H1 (cell line): ENCODE measurements around the gene FRMD4A. TPM values are rescaled to one million over a fixed set of nuclear protein-coding genes. Genes with fewer than 3 reads are reported as not detected.

Experiments used
- CTCF ChIA-PET: fragments of 300-600 bp; sonication (Branson Sonifier 250); formaldehyde crosslinking; loops from one replicate; lab custom pipeline; 2021; ENCODE audit not compliant: partially characterized antibody; lab: Charles Lee
- POLR2A ChIA-PET: fragments of 300-600 bp; sonication (Branson Sonifier 250); formaldehyde crosslinking; loops from one replicate; lab custom pipeline; 2021; ENCODE audit warnings: inconsistent platforms; ENCODE audit not compliant: partially characterized antibody; lab: Charles Lee
- DNase-seq, 2 experiments: peaks; one replicate each; pipeline versions ENCODE4 v3.0.0 to v3.0.0-alpha.2; 2010 to 2022; ENCODE audit warnings: low spot score in 2 of 2, low read depth in 1 of 2, mixed read lengths in 1 of 2
- FAIRE-seq: peaks from 2 replicates; lab custom pipeline; 2011; peaks lifted over from hg19 to GRCh38; lab: Jason Lieb, UNC
- H2AFZ ChIP-seq: 2 replicates; pipeline ENCODE4 v1.8.1; 2012; ENCODE audit warnings: low read length, inconsistent platforms
- H2AK5ac ChIP-seq: 2 replicates; pipeline ENCODE4 v1.6.1; 2013; ENCODE audit warnings: low read depth, low read length
- H2BK120ac ChIP-seq: replicated peaks from 2 replicates; pipeline ENCODE3; 2013; ENCODE audit warnings: low read depth, low read length, inconsistent platforms
- H2BK12ac ChIP-seq: 2 replicates; pipeline ENCODE4 v1.6.1; 2013; ENCODE audit warnings: low read depth, low read length
- H2BK15ac ChIP-seq: 2 replicates; pipeline ENCODE4 v1.6.1; 2013; ENCODE audit warnings: low read length
- H2BK20ac ChIP-seq: 2 replicates; pipeline ENCODE4 v1.6.1; 2013; ENCODE audit warnings: low read length
- H2BK5ac ChIP-seq: 2 replicates; pipeline ENCODE4 v1.6.1; 2013; ENCODE audit warnings: low read depth, low read length
- H3K14ac ChIP-seq: 2 replicates; pipeline ENCODE4 v1.6.1; 2013; ENCODE audit warnings: inconsistent platforms; ENCODE audit not compliant: insufficient read length
- H3K18ac ChIP-seq: 2 replicates; pipeline ENCODE4 v1.6.1; 2013; ENCODE audit warnings: low read length; ENCODE audit errors: extremely low read depth
- H3K23ac ChIP-seq: 2 replicates; pipeline ENCODE4 v1.6.1; 2013; ENCODE audit warnings: inconsistent platforms; ENCODE audit not compliant: insufficient read length
- H3K23me2 ChIP-seq: 2 replicates; pipeline ENCODE4 v1.6.1; 2013; ENCODE audit warnings: low read depth, low read length
- H3K27ac ChIP-seq: 2 replicates; pipeline ENCODE4 v1.6.1; 2011; ENCODE audit warnings: low read depth, low read length, inconsistent platforms
- H3K27me3 ChIP-seq, 4 experiments: replicated peaks in 1 of 4; 1 replicate in 1 of 4; 2 replicates in 3 of 4; pipeline versions ENCODE4 v1.6.1 to v1.8.1; 2011 to 2013; ENCODE audit warnings: low read length in 3 of 4, mild to moderate bottlenecking in 3 of 4, inconsistent platforms in 2 of 4, mixed read lengths in 2 of 4, moderate library complexity in 1 of 4; ENCODE audit not compliant: control insufficient read depth in 3 of 4, insufficient read depth in 3 of 4; ENCODE audit errors: extremely low read depth in 1 of 4
- H3K36me3 ChIP-seq, 4 experiments: 2 replicates each; pipeline versions ENCODE4 v1.6.1 to v1.8.1; 2011 to 2013; ENCODE audit warnings: mild to moderate bottlenecking in 4 of 4, low read length in 3 of 4, moderate library complexity in 2 of 4, control low read depth in 1 of 4, inconsistent platforms in 1 of 4; ENCODE audit not compliant: insufficient read depth in 4 of 4, control insufficient read depth in 2 of 4
- H3K4ac ChIP-seq: replicated peaks from 2 replicates; pipeline ENCODE3; 2013; ENCODE audit warnings: low read length, low read depth, mixed read lengths, inconsistent platforms; ENCODE audit not compliant: insufficient read length
- H3K4me1 ChIP-seq, 4 experiments: replicated peaks in 1 of 4; 1 replicate in 1 of 4; 2 replicates in 3 of 4; pipeline versions ENCODE4 v1.6.1 to v1.8.1; 2011 to 2013; ENCODE audit warnings: low read length in 3 of 4, inconsistent platforms in 2 of 4, mixed read lengths in 1 of 4; ENCODE audit not compliant: insufficient read depth in 4 of 4, control insufficient read depth in 3 of 4
- H3K4me2 ChIP-seq, 2 experiments: 2 replicates each; pipeline versions ENCODE4 v1.6.1 to v1.8.1; 2011 to 2013; ENCODE audit warnings: low read depth in 2 of 2, low read length in 2 of 2, control low read depth in 1 of 2, inconsistent platforms in 1 of 2, mild to moderate bottlenecking in 1 of 2; ENCODE audit not compliant: insufficient read depth in 1 of 2
- H3K4me3 ChIP-seq, 4 experiments: fragments of 200-600, 300-600 bp in 1 of 4; sonication (generic), shearing (Covaris generic), sonication (Bioruptor Twin) in 1 of 4; 2 replicates each; pipeline versions ENCODE4 v1.5.1 to v1.8.1; 2011 to 2016; ENCODE audit warnings: low read length in 4 of 4, low read depth in 3 of 4, control low read depth in 2 of 4, inconsistent platforms in 2 of 4, mild to moderate bottlenecking in 2 of 4, mixed read lengths in 1 of 4, moderate library complexity in 1 of 4; ENCODE audit not compliant: insufficient read depth in 2 of 4; ENCODE audit errors: extremely low read depth in 1 of 4
- H3K56ac ChIP-seq: replicated peaks from 2 replicates; pipeline ENCODE3; 2013; ENCODE audit warnings: low read depth, mild to moderate bottlenecking, mixed read lengths, low read length, inconsistent platforms; ENCODE audit not compliant: insufficient read length
- H3K79me1 ChIP-seq: 2 replicates; pipeline ENCODE4 v1.6.1; 2013; ENCODE audit warnings: low read depth, low read length, control low read depth
- H3K79me2 ChIP-seq, 2 experiments: 2 replicates each; pipeline versions ENCODE4 v1.6.1 to v1.8.1; 2012 to 2013; ENCODE audit warnings: low read length in 2 of 2, mild to moderate bottlenecking in 2 of 2, inconsistent platforms in 1 of 2; ENCODE audit not compliant: insufficient read depth in 2 of 2, control insufficient read depth in 1 of 2
- H3K9ac ChIP-seq, 4 experiments: replicated peaks in 1 of 4; 1 replicate in 1 of 4; 2 replicates in 3 of 4; pipeline versions ENCODE4 v1.6.1 to v1.8.1; 2011 to 2013; ENCODE audit warnings: low read depth in 3 of 4, low read length in 3 of 4, control low read depth in 2 of 4, mild to moderate bottlenecking in 2 of 4, moderate library complexity in 2 of 4, inconsistent platforms in 1 of 4; ENCODE audit errors: extremely low read depth in 1 of 4
- H3K9me3 ChIP-seq, 2 experiments: 2 replicates each; pipeline versions ENCODE4 v1.6.1 to v1.8.1; 2012 to 2013; ENCODE audit warnings: mild to moderate bottlenecking in 2 of 2, moderate library complexity in 2 of 2, control low read depth in 1 of 2, inconsistent platforms in 1 of 2, low read depth in 1 of 2, low read length in 1 of 2, mixed read lengths in 1 of 2; ENCODE audit not compliant: insufficient read depth in 2 of 2
- H4K20me1 ChIP-seq, 2 experiments: replicated peaks in 1 of 2; 2 replicates each; pipeline versions ENCODE3 to v1.8.1; 2011 to 2013; ENCODE audit warnings: inconsistent platforms in 2 of 2, low read length in 2 of 2, mild to moderate bottlenecking in 1 of 2; ENCODE audit not compliant: insufficient read depth in 2 of 2, control insufficient read depth in 1 of 2
- H4K5ac ChIP-seq: 2 replicates; pipeline ENCODE4 v1.6.1; 2013; ENCODE audit warnings: low read length, low read depth, mixed read lengths, inconsistent platforms; ENCODE audit not compliant: insufficient read length
- H4K8ac ChIP-seq: 2 replicates; pipeline ENCODE4 v1.8.0; 2013; ENCODE audit warnings: mild to moderate bottlenecking, moderate library complexity, low read length, inconsistent platforms; ENCODE audit not compliant: insufficient read depth; ENCODE audit errors: extremely low read depth
- H4K91ac ChIP-seq: replicated peaks from 2 replicates; pipeline ENCODE3; 2013; ENCODE audit warnings: low read length, mixed read lengths, inconsistent platforms; ENCODE audit not compliant: insufficient read length
- CEBPB ChIP-seq: IDR thresholded peaks from 2 replicates; pipeline ENCODE4 v1.6.1; 2012; ENCODE audit warnings: low read depth, low read length
- EP300 ChIP-seq, 2 experiments: IDR thresholded peaks; 1 replicate in 1 of 2; 2 replicates in 1 of 2; pipeline ENCODE4 v1.6.1; 2011 to 2012; ENCODE audit warnings: low read depth in 2 of 2, low read length in 2 of 2, mild to moderate bottlenecking in 2 of 2, borderline replicate concordance in 1 of 2, inconsistent platforms in 1 of 2, moderate library complexity in 1 of 2
- EZH2 ChIP-seq: fragments of 200-600 bp; sonication (generic); IDR thresholded peaks from 2 replicates; pipeline ENCODE4 v1.7.1; 2012; ENCODE audit warnings: low read depth, mild to moderate bottlenecking, moderate library complexity, low read length, inconsistent platforms; ENCODE audit not compliant: severe bottlenecking
- FOSL1 ChIP-seq: IDR thresholded peaks from 2 replicates; pipeline ENCODE4 v1.6.1; 2011; ENCODE audit warnings: mild to moderate bottlenecking, low read depth, low read length, moderate library complexity; ENCODE audit not compliant: insufficient read depth
- GABPA ChIP-seq: IDR thresholded peaks from 2 replicates; pipeline ENCODE4 v1.6.1; 2011; ENCODE audit warnings: mild to moderate bottlenecking, low read length, moderate library complexity, borderline replicate concordance; ENCODE audit not compliant: insufficient read depth
- KDM5A ChIP-seq: fragments of 200-600 bp; IDR thresholded peaks from 2 replicates; pipeline ENCODE4 v1.7.1; 2012; ENCODE audit warnings: mild to moderate bottlenecking, low read length, inconsistent platforms, mixed read lengths
- NRF1 ChIP-seq: IDR thresholded peaks from 2 replicates; pipeline ENCODE4 v1.6.1; 2011; ENCODE audit warnings: mild to moderate bottlenecking, low read depth, low read length, improper control_type of control experiment
- PHF8 ChIP-seq: fragments of 200-600 bp; sonication (generic); conservative IDR thresholded peaks from 2 replicates; pipeline ENCODE4 v1.7.1; 2012; ENCODE audit warnings: low read depth, mild to moderate bottlenecking, inconsistent platforms, low read length, moderate library complexity
- RNF2 ChIP-seq: fragments of 200-900, 300-1000 bp; sonication (generic); IDR thresholded peaks from 2 replicates; pipeline ENCODE4 v1.7.1; 2016; ENCODE audit warnings: borderline replicate concordance, low read depth, mild to moderate bottlenecking, antibody characterized with exemption, low read length; ENCODE audit not compliant: poor library complexity, severe bottlenecking; ENCODE audit errors: missing control alignments
- TAF7 ChIP-seq: optimal IDR thresholded peaks from 2 replicates; pipeline ENCODE3; 2011; ENCODE audit warnings: low read depth, mild to moderate bottlenecking, inconsistent platforms, low read length, moderate library complexity, borderline replicate concordance
- YY1 ChIP-seq: IDR thresholded peaks from 2 replicates; pipeline ENCODE4 v1.6.1; 2011; ENCODE audit warnings: low read depth, mild to moderate bottlenecking, low read length
- WGBS, 2 experiments: shearing (Covaris generic) in 1 of 2; methylation state at CpG; one replicate each; pipeline versions ENCODE4 v1.1.6 to v1.1.7; 2013 to 2015; ENCODE audit warnings: low lambda C conversion rate in 2 of 2, mixed read lengths in 2 of 2, inconsistent platforms in 1 of 2, low coverage in 1 of 2, missing lambda C conversion rate in 1 of 2; ENCODE audit not compliant: insufficient replicate concordance in 2 of 2, insufficient coverage in 1 of 2, insufficient read length in 1 of 2; ENCODE audit errors: extremely low coverage in 1 of 2, missing lambda C conversion rate in 1 of 2; 5-methylcytosine and 5-hydroxymethylcytosine counted together
- polyA plus RNA-seq, 7 experiments: library from polyadenylated mRNA; depleted of rRNA in 3 of 7; stranded (reverse) in 5 of 7; unstranded in 2 of 7; fragments of >200 nt in 5 of 7; fragments of 200-250 nt in 2 of 7; gene quantifications; 1 replicate in 5 of 7; 2 replicates in 1 of 7; 4 replicates in 1 of 7; pipeline versions ENCODE4 v1.2.1 to v1.2.3, GENCODE V29; 2011 to 2013; ENCODE audit warnings: missing spikeins in 2 of 7, mixed read lengths in 2 of 7
- total RNA-seq: library from RNA; stranded (reverse); fragmentation: NEBNext Ultra II Directional; extraction: Animal tissue kit (Norgen Biotek cat#: 25700); gene quantifications from 2 replicates; pipeline ENCODE4 v1.2.1, GENCODE V29; 2021

Gene FRMD4A
- total and polyA plus RNA-seq, 2 of the 8 experiments (the other 6 are each of a cell fraction or from before 2014, with no cell fraction given) = 38.6 to 39.6 TPM

GRCh38 chr10:14278533-14278932 lies 52.2 kb downstream of the FRMD4A start:
- POLR2A ChIA-PET = no interaction called here

More at GRCh38 chr10:14278533-14278932, 52.2 kb downstream of the FRMD4A start:
- H2BK5ac ChIP-seq = no peak overlapping the region
- H3K23ac ChIP-seq = no peak overlapping the region
- DNase-seq = no peak
- no peak overlapping the region for H2BK20ac ChIP-seq
- no peaks in the 10 kb centered on the region for H3K79me1 ChIP-seq
- CTCF ChIA-PET = interaction anchor here (1.0 to 1.5 kb wide), 2 partner anchors 10 to 47 kb away, joined by 3 read pairs; no protein-coding TSS in a partner anchor
- H2AFZ ChIP-seq = no peak overlapping the region
- H3K4me3 ChIP-seq = no peak overlapping the region
- H3K9ac ChIP-seq = no peak overlapping the region
- H4K91ac ChIP-seq = no peak overlapping the region
- no peaks in the 10 kb centered on the region; a peak in 1 of 8 replicates for H3K36me3 ChIP-seq
- no peaks in the 10 kb centered on the region for H3K9me3 ChIP-seq
- no peak overlapping the region for H2BK15ac ChIP-seq
- H2AK5ac ChIP-seq = no peak overlapping the region
- no peak overlapping the region for H4K5ac ChIP-seq
- 92% methylated on average over 8 of the region's 8 CpGs; no CpG with 5 or more reads in 1 of the 2 experiments for WGBS, 2 experiments
- no peak overlapping the region for H2BK120ac ChIP-seq
- H4K20me1 ChIP-seq = no peaks in the 10 kb centered on the region
- no peak overlapping the region for H2BK12ac ChIP-seq
- H3K27ac ChIP-seq = no peak overlapping the region
- FAIRE-seq = no peak
- no peak overlapping the region for H3K18ac ChIP-seq
- H3K79me2 ChIP-seq = no peaks in the 10 kb centered on the region
- H3K14ac ChIP-seq = no peak overlapping the region
- no peak overlapping the region for H3K4ac ChIP-seq
- H3K56ac ChIP-seq = no peak overlapping the region
- no peaks in the 10 kb centered on the region for H3K27me3 ChIP-seq
- no peak overlapping the region for H3K4me2 ChIP-seq
- no peaks in the 10 kb centered on the region for H3K4me1 ChIP-seq
- H3K23me2 ChIP-seq = no peaks in the 10 kb centered on the region
- TF ChIP-seq TAF7 (no peak), EZH2 (no peak), EP300 (IDR thresholded peaks at IDR 0.05; ENCODE audit: borderline replicate concordance in 1 of 2, low read depth in 2 of 2, low read length in 2 of 2) (no peak), YY1 (no peak), KDM5A (no peak), GABPA (no peak), CEBPB (no peak), NRF1 (no peak), RNF2 (no peak), FOSL1 (no peak), PHF8 (no peak)
- TF ChIP-seq, all 59 proteins: peak for 0
- no peak overlapping the region for H4K8ac ChIP-seq
